ENCODE results near the gene RASA2.
"Not testable (repeated sequence)": the region's sequence is repeated elsewhere in the genome, so short reads cannot be mapped to it uniquely, and the experiment has no call there.

The RASA2 gene

GRCh38 chr3:141499965-141500364 lies 13.1 kb downstream of the RASA2 start:
- DNase-seq: no peak

- no peak for DNase-seq
Measured at GRCh38 chr3:141500397-141500796, 13.6 kb downstream of the RASA2 start.

GRCh38 chr3:141505166-141505565 lies 18.3 kb downstream of the RASA2 start:
- DNase-seq: no peak

GRCh38 chr3:141506071-141506470 lies 19.2 kb downstream of the RASA2 start:
- DNase-seq: no peak

DNA sequence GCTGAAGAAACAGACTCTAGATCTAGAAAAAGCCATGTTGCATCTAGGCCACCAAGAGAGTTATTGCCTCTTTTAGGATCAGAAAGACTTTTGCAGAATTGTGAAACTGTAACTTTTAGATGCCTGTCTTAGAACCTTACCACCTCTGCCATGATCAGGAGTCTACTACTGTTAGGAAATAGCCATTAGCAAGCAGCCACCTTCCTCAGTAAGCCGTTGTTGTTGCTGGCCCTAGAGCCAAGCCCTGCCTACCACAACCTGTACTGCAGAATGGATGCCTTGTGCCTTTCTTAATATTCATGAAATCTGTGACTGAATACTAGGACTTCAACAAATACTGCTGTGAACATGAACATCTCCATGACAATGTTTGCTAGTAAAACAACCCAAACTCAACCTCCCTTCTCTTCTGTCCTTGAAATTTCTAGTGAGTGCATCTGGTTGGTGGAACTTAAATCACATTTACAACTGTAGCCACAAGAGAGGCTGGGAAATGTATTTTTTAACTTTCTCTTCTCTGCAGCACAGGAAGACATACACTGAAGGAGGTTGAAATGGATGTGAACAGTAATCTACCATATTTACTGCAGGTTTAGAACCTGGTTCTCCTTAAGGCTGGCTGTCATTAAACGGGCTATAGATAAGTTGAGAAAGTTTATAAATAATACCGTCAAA lies 20.7 kb downstream of the RASA2 start:
- no peak for DNase-seq

- no peak for DNase-seq
Measured at GRCh38 chr3:141508067-141508436, 21.2 kb downstream of the RASA2 start.

- DNase-seq: no peak
Measured at GRCh38 chr3:141511361-141511760, 24.5 kb downstream of the RASA2 start.

DNA sequence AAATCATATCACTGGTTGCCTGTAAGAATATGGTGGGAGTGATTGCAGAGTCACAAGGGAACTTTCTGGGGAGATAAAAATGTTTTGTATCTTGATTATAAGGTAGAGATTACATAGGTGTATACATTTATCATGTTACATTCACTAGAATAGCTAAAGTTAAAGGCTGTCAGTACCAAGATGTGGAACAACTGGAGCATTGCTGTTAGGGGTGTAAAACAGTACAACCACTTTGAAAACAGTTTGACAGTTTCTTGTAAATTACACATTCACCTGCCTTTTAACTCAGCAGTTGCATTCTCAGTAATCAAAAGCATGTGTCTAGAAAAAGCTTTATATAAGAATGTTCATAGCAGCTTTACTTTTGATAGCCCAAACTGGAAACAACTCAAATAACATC lies 27.6 kb downstream of the RASA2 start:
- no peak for DNase-seq

DNA sequence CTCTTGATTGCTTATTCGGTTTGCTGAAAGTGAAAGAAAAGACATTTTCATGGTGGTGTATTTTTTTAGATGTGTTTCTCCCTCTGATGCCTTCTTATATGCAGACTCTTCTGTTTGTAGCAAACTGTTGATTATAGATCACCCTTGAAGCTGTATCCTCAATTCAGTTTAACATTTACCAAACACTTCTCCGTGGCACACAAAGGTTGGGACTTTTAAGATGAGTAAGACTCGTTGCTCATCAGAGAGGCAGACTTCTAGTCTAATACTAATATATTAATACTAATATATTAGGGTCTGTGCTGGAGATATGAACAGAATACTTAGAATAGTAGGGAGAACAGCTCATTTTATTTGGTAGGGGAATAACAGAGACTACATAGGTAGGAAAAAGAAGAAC lies 32.8 kb downstream of the RASA2 start:
- DNase-seq: no peak

- no peak for DNase-seq
Measured at GRCh38 chr3:141521781-141522180, 35.0 kb downstream of the RASA2 start.

DNA sequence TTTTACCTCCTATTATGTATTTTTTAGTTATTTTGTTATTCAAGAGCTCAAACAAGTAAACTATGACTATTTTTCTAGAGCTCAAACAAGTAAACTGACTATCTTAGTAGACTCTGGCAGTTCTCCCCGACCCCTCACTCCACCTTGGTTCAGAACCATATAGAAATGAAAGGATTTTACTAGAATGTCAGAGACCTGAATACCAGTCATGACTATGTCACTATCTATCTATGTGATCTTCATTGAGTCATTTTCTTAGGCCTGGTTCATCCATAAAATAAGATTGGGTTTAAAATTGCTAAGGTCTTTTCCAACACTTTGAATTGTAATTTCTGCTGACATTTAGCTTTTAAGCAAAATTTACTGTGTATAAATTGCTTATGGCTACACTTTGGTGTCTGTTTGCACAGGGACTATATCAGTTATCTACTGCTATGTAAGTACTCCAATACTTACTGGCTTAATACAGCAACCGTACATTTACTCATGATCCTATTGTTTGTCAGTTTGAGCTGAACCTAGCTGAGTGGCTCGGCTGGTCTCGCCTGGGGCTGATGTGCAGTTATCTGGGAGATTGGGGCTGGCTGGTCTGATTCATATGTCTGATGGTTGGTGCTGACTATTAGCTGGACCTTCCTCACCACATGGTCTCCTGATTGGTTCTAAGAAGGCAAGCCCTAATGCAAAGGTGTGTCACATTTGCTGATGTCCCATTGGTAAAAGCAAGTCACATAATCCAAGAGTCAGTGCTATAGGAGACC lies 37.0 kb downstream of the RASA2 start:
- DNase-seq: no peak

GRCh38 chr3:141524988-141525387 lies 38.2 kb downstream of the RASA2 start:
- no peak for DNase-seq

DNA sequence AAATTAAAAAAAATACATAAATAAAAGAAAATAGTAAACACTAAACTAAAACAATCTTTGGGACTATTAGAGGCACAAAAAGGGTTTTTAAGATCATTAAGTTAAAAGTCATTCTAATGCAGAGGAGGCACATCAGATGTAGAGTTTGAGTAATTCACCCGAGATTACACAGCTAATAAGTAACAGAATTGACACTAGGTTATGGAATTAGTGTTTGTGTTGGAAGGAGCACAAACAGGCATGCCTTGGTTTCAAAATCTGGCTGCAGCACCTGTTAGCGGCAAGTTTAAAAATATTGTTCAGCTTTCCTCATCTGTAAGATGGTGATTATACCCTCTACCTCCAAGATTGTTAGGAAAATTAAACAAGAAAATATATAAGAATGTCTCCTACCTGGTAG lies 39.0 kb downstream of the RASA2 start:
- DNase-seq: no peak

GRCh38 chr3:141526709-141527108 lies 39.9 kb downstream of the RASA2 start:
- no peak for DNase-seq

DNA sequence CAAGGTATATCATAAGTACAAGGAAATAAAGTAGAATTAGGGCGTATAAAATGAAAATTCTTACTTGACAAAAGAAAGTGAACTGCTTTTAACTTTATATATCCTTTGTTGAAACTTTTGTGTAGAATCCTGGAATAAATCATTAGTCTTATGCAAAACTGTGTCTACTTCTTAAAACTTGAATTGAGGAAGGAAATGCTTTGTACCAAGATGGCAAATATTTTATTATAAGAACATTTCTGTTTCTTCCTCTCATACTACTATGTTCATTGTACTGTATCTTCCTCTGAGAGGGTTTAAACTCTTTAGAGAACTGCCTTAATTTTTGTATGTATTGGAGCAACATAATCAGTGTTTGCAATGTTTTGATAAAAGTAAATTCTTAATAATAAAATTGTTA lies 42.0 kb downstream of the RASA2 start:
- DNase-seq: no peak

DNA sequence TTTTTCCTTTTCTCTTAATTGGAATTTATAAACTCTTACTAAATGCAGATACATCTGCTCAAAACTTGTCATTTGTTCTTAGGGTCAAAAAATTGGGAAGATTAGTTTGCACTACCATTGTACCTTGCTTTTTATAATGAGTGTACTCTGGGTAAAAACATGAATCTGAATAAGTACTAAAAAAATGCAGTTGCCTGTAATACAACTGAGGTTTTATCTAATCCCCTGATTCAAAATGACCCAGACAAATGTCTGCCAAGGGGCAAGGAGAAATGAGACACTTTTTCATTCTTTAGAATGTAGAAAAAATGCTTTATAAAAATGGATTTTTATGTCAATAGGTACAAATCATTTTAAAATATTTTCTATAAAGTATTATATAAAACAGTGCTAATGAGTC lies 42.4 kb downstream of the RASA2 start:
- DNase-seq: no peak

DNA sequence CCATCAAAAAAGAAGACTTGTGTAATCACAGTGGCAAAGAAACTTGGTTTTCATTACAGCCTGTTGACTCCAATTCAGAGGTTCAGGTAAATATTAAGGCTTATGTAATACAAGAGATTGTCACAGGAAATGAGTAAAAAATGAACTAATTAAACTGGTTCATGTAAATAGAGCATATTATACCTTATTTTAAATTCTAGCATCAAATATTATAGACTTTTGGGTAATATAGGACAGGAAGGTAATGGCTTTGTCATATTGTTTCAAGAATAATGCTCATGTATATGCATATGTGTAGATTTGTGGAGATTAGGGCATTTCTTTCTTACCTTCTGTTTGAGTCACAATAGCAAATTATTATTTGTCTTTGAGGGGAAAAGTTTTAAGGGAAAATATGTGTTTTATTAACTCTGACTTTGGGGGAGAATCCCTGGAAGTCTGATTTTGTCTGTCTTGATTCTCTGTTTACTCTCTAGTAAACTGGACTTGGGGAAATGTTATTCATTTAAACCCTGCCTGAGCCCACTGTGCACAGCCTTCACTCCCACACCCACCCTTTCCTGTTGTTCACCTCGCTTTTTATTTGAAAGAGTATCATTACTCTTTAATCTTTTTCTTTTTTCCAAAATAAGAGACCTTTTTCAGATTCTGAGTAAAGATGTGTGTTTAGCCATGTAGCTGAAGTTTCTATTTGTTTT lies 43.0 kb downstream of the RASA2 start:
- DNase-seq: no peak

GRCh38 chr3:141530415-141530768 lies 43.6 kb downstream of the RASA2 start:
- no peak for DNase-seq

DNA sequence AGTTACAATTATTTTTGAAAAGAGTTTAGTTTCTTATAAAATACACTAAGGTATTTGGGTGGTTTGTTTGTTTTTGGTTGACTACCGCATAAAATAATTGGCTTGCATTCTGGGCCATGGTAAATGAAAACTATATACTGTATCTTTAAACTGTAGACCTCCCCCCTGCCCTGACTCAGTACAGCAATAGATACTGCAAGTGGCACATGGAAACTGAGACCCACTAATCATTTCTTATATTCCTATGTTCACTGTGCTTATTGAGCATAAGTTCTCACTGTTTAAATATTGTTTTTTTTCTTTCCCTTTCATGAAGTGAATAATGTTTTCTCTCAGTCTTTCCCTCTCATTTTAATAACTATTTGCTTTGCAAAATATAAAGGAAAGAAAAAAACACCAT lies 45.8 kb downstream of the RASA2 start:
- no peak for DNase-seq

DNA sequence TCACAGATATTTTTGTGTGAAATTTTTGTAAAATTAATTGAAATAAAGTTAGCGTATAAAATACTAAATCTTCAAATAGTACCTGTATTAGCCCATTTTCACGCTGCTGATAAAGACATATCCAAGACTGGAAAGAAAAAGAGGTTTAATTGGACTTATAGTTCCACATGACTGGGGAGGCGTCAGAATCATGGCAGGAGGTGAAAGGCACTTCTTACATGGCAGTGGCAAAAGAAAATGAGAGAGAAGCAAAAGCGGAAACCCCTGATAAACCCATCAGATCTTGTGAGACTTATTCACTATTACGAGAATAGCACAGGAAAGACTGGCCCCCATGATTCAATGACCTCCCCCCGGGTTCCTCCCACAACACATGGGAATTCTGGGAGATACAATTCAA lies 49.2 kb downstream of the RASA2 start:
- DNase-seq: not testable (repeated sequence)

DNA sequence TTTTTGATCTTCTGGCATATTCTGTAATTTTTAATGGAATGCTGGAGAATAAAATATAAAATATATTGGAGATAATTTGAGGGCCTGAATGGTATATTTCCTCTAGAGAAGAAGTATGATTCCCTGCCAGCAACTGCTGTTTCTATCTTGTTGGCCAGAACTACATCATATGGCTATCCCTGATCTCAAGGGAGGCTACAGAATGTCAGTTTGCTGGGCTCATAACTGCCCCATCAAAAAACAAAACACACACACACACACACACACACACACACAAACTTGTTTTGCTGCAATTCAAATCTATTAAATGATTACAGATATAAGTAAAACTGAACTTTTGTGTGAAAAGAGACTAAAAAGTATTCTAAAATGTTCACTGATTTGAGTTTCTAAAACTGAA lies 51.0 kb downstream of the RASA2 start:
- DNase-seq: no peak

- no peak for DNase-seq
Measured at GRCh38 chr3:141538568-141539240, 51.9 kb downstream of the RASA2 start.

- no peak for DNase-seq
Measured at GRCh38 chr3:141539431-141540187, 52.8 kb downstream of the RASA2 start.
